Measurements from ENCODE around the gene RHOA. TPM values are rescaled to one million over a fixed set of nuclear protein-coding genes. Genes with fewer than 3 reads are reported as not detected.
A peak's percentile ranks its signal among the peaks of the same experiment; 100 is the strongest.

RHOA gene
- polyA plus RNA-seq (ENCODE audit: insufficient read length in 3 of 3): 100 to 1,000 TPM; 499 to 570 (median 506) TPM

DNA sequence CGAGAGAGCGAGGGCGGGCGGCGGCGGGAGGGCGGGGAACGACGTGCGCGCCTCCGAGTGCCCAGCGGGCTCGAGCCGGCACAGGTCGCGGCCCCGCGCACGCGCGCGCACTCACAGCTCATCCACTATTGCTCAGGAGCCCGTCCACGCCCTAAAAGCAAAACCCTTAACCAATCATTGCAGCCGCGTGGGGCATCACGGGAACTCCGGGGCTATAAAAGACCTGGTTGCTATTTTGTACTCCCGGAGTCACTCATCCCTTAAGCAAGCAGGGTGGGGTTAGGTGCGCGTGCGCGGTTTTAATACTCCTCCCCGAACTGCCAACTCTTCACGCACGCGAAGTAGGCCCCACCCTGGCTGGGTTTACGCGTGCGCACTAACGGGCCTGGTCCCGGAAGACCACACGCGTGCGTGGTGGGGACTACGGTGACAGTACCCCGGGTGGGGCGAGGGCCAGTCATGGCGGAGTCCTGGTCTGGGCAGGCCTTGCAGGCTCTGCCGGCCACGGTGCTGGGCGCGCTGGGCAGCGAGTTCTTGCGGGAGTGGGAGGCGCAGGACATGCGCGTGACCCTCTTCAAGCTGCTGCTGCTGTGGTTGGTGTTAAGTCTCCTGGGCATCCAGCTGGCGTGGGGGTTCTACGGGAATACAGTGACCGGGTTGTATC lies at the start of gene RHOA, which contains the start of gene TCTA:
RHOA (minus strand) TSS at position 9 of the 664 bp plus-strand sequence. CDS start 36,387 bp downstream, outside the sequence.
TCTA (plus strand) TSS at position 456 of the 664 bp plus-strand sequence; CDS start at position 460, 4 bp downstream.
- DNase-seq (ENCODE audit: low read depth in 3 of 3, low spot score in 2 of 3): peak; percentile 98 to 99 (median 98)

DNA sequence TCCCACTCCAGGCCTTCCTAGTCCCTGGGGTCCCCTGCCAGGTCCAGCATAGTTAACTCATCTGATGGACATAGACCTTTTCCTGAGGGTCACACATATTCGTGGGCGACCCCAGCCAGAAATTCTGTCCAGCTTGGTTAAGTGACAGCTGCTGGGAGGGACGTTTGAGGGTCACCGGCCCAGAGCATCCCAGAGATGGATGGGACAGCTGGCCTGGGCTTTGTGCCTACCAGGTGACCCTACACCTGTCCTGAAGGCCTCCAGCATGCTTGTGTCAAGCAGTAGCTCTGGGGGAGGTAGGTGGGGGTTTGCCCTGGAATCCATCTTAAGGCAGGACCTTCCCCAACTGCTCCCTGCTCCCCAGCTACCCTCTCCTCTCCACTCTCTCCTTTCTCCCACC lies 49.2 kb upstream of the RHOA start:
- DNase-seq (ENCODE audit: low read depth in 3 of 3, low spot score in 2 of 3): no peak

DNA sequence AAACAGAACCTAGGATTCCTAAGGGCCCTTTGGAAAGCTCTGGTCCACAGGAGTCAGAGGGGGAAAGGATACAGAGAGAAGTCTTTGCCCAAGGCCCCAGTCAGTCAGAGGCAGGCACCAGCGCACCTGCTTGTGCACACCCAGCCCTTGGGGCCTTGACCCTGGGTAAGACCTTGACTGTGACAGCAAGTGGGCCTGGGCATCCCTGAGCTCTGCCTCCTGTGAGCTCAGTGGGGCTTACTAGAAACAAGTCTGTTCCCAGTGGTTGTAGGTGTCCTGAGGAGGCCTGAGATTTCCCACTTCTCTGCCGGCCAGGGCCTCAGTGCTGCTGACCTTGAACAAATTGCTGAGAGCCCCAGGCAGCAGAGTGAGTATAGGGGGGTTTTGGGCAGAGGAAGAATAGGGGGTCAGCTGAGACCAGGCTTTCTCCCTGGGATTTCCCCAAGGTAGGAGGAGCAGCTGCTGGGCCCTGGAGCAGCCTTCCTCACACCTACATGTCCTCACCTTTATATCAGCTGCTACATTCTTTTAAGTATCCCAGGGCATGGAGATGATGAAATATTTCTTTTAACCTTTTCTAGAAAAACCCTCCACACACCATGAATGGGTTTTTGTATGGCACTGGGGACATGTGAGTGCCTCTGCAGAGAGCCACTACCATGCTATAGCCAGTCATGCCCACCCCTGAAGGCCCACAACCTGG lies 48.6 kb upstream of the RHOA start:
- DNase-seq (ENCODE audit: low read depth in 3 of 3, low spot score in 2 of 3): no peak

DNA sequence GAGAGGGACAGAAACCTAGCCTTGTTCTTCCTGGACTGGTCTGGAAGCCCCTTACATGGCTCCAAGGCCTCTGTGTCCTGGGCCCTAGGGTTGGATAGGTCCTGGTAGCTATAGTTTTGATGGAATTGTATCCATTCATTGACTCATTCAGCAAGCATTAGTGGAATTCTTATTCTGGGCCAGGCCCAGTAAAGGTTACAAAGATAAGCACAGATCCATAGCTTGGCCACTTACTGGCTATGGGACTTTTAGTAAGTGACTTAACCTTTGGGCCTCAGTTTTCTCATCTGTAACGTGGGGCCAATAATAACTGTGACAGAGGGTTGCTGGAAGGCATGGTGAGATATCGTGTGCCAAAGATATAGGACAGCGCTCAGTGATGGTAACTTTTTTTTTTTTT lies 44.7 kb upstream of the RHOA start:
- no peak for DNase-seq (ENCODE audit: low read depth in 3 of 3, low spot score in 2 of 3)

DNA sequence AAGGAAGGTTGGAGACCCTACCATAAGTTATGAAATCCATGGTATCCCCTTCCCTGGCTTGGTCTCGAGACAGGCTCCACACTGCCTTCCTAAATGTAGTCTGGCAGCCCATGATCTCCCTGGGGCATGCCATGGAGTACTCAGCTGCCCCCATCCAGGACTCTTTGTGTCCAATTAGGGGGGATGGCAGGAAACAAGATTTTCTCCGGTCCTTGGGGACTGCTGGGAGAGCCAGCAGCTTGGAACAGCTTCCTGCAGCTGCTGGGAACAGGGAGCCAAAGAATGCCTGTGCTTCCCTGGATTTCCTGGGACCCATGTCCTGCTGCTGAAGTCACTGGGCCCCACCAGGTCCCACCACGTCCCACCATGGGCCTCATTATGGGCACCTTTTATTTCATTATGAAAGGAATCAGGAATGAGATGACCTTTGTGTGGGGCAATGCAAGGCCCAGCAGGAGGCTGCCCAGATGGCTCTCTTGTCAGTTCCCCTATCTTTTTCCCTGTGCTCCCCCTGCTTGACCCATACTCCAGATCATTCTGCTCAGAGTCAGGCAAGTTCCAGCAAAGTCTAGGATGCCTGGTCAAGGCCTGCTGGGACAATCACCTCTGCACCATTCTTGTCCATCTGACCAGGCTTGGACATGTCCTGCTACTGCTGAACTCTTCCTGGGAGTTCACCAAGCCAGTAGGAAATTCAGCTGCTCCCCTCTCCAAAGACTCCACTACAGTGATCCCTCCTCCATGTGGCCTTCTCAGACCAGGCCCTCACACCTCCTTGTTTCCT lies 43.3 kb upstream of the RHOA start:
- DNase-seq (ENCODE audit: low read depth in 3 of 3, low spot score in 2 of 3): no peak

DNA sequence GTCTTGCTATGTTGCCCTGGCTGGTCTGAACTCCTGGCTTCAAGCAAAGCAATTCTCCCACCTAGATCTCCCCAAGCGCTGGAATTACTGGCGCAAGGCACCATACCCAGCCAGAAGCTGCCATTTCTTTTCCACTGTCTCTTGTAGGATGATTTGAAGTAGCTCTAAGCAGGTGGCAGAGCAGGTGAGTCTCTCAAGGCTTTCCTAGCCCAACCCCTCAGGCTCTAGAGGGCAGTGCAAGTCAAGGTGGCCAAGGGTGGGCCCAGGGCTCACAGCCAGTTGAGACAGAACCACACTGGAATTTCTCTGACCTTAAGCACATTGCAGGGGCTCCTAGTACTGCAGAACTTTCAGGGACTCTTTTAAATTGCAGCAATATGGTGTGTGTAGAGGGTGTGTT lies 42.7 kb upstream of the RHOA start:
- DNase-seq (ENCODE audit: low read depth in 3 of 3, low spot score in 2 of 3): no peak

DNA sequence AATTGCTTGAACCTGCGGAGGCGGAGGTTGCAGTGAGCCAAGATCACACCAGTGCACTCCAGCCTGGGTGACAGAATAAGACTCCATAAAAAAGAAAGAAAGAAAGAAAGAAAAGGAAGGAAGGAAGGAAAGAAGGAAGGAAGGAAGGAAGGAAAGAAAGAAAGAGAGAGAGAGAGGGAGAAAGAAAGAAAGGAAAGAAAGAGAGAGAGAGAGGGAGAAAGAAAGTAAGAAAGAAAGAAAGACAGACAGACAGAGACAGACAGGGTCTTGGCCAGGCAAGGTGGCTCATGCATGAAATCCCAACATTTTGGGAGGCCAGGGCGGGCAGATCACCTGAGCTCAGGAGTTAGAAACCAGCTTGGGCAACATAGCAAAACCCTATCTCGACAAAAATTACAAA lies 41.8 kb upstream of the RHOA start:
- no peak for DNase-seq (ENCODE audit: low read depth in 3 of 3, low spot score in 2 of 3)

DNA sequence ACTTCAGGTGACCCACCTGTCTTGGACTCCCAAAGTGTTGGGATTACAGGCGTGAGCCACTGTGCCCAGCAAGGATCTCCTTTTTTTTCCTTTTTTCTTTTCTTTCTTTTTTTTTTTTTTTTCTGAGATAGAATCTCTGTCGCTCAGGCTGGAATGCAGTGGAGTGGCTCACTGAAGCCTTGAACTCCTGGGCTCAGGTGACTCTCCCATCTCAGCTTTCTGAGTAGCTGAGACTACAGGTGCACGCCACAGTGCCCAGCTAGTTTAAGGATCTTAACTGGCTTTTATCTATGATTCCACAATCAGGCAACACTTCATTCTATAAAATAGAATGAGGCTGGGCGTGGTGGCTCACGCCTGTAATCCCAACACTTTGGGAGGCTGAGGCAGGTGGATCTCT lies 33.6 kb upstream of the RHOA start:
- no peak for DNase-seq (ENCODE audit: low read depth in 3 of 3, low spot score in 2 of 3)

DNA sequence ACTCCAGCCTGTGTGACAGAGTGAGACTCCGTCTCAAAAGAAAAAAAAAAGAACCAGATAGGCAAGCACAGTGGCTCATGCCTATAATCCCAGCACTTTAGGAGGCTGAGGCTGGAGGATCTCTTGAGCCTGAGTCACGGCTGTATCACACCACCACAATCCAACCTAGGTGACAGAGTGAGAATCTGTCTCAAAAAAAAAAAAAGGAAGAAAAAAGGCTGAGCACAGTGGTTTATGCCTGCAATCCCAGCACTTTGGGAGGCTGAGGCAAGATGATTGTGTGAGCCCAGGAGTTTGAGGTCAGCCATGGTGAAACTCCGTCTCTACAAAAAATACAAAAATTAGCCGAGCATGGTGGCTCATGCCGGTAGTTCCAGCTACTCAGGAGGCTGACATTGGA lies 23.0 kb upstream of the RHOA start:
- no peak for DNase-seq (ENCODE audit: low read depth in 3 of 3, low spot score in 2 of 3)

DNA sequence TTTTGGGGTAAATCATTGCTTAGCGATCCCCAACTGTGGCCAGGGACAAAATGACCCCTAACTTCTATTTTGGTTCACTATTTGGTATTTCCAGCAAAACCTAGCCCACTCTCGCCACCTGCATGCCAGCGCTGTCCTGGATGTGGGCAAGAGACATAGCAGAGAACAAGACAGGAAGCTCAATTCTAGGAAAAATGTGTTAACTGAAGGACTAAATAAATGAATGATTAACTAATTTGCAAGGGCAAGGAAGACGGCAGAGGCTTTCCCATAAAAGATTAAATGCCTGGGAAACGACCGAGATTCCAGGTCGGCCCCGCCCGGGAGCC lies 16.9 kb upstream of the RHOA start:
- no peak for DNase-seq (ENCODE audit: low read depth in 3 of 3, low spot score in 2 of 3)

DNA sequence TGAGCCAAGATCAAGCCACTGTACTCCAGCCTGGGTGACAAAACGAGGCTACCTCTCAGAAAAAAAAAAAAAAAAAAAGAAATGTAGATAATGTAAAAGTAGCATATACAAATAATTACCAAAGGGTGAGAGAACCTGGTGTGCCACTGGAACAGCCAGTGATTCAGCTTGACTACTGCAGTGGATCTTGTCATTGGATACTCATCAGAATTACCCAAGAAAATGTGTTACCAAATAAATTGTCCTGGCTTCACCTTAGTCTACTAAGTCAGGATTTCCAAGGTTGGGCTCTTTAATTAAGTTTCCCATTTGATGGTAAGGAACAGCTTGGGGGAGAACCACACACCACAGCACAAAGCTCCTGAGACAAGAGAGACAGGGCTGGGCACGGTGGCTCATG lies 15.8 kb upstream of the RHOA start:
- DNase-seq (ENCODE audit: low read depth in 3 of 3, low spot score in 2 of 3): no peak

DNA sequence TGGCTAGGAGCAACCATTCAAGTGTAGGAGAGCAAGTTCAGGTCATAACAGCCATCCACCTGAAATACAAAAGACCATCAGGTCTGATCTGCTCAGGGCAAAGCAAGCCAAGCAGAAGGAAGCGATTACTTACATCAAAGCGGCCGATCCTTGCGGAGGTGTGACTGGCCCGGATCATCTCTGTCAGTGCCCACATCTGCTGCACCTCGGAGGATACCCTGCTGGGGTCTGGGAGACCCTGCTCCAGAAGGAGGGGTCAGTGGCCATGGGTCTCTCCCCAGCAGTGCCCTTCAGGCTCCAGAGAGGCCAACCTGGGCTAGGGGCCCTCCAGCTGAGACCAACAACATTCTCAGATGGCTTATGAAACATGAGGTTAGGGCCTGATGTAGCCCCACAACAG lies 13.0 kb upstream of the RHOA start:
- DNase-seq (ENCODE audit: low read depth in 3 of 3, low spot score in 2 of 3): no peak

DNA sequence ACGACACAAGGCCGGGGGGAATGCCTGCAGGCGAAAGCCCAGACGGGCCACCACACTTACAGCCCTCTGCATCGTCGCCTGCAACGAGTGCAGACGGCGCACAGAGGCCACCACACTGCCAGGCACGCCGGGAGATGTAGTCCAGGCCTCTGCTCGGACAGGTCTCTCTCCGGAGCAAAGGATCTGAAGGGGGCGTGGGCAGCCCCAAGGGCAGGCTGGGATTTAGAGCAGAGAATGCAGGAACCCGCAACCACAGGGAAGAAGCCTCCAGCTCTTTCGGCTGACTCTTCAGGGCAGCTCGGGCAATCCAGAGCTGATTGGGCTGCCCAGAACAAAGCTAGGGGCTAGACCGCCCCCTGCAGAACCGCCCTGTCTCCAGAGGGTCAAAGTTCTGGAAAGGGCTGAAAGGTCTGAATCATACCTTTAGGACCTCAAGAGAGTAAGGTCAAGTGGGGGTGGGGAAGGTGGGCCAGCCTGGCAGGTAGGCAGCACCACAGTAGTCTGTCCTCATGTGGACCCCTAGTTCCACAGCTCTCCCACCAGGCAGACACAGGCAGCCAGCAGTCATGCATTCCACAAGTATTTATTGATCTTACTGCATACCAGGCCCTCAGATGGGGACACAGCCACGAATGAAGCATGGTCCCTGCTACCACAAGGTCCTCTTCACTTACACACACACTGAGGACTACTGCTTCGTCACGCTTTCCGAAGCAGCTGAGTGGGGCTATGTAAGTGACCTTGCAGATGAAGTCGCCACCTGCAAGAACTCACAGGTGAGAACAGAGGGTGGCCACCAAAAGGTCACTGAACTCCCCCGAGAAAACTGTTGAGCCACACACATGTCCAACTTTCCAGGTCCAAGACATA lies 10.8 kb upstream of the RHOA start, which contains the start of gene AMT:
AMT (minus strand) TSS at position 95 of the 870 bp plus-strand sequence; CDS start at position 72, 23 bp downstream.
- DNase-seq (ENCODE audit: low read depth in 3 of 3, low spot score in 2 of 3): peak in 1 of 3 donors; percentile 64

DNA sequence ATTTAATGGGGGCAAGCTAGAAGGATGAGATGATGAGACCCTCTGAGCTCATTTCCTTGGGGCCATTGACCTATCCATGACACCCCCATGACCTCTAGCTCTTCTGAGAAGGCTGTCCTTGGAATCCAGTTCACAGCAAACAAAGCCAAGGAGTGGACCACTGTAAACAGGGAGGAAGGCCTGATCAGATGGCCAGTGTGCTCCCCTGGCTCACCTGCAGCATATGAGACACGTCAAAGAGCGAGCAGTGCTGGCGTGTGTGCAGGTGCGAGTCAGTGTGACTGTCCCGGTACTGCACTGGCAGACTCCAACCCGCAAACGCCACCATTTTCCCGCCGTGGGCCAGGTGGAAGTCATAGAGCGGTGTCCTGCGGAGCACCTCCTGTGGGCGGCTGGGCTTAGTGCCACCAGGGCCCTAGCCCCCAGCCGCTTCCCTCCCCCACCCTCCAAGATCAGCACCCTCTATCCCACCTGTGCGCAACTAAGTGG lies 10.2 kb upstream of the RHOA start:
- DNase-seq (ENCODE audit: low read depth in 3 of 3, low spot score in 2 of 3): no peak

DNA sequence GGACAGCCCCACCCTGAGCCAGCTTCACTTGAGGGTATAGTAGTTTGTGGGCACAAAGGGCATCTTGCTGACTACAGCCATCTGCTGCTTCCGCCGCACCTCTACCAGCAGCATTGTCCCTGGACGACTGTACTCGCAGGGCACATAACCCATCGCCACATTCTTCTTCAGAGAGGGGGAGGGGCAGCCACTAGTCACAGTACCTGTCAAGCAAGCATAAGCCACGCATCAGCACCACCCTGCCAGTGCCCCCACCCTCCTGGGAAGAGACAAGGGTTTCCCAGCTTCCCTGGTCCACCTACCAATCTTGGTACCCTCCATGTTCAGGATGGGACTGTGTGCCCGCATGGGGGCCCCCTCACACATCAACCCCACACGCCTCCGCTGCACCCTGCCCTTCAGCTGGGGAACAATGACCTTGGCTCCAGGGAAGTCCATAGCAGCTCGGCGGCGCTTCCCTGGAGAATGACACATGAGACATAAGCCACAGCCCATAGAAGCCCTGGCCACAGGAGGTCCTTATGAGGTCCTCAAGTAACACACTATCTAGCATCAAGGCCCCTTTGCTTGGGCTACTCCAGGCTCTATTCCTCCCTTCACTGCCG lies 5.8 kb upstream of the RHOA start:
- DNase-seq (ENCODE audit: low read depth in 3 of 3, low spot score in 2 of 3): no peak

DNA sequence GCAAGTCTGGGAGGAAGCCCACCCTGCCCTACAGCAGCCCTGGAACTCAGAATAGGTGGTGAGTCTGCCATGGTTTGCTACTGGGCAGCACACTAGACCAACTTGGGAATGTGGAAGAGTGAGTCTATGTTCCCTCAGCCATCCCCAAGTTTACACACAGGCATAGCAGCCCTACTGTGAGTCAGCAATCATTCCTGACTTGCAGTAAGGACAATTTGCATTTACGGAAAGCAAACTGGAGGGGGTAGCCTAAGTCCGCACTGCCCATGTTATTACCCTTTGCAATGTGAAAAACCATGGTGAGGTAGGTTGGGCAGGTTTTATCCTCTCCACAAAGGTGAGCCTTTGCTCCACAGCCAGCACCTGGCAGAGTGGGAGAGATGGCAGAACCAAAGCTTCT lies 5.1 kb upstream of the RHOA start:
- no peak for DNase-seq (ENCODE audit: low read depth in 3 of 3, low spot score in 2 of 3)

DNA sequence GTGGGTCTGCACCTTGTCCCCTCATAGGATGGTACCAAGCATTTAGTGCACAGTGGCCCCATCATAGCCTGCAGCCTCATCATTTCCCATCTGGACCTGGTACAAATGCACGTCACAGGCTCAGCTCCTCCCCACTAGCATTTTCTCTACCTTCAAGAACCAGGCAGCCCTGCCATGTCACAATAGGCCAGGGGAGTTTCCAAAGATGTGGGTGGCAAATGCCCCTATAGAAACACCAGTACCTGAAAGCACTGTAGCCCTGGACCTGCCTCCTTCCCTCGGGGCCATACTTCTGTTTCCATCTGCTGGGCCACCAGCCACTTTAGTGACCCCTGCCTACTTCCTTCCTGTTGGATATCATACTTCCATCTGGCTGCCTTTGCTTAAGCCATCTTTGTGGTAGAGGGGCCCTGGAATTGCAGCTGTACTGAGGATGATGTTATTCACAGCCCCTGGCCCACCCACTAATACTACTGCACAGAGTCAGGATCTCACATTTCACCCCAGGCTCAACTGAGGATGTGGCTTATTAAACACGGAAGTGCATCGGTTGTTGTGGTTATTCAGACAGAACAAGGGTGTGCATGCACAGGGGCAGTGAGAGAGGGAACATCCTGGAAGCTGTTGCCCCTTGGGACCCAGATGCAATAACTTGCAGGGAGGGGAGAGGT lies 4.3 kb upstream of the RHOA start:
- no peak for DNase-seq (ENCODE audit: low read depth in 3 of 3, low spot score in 2 of 3)

DNA sequence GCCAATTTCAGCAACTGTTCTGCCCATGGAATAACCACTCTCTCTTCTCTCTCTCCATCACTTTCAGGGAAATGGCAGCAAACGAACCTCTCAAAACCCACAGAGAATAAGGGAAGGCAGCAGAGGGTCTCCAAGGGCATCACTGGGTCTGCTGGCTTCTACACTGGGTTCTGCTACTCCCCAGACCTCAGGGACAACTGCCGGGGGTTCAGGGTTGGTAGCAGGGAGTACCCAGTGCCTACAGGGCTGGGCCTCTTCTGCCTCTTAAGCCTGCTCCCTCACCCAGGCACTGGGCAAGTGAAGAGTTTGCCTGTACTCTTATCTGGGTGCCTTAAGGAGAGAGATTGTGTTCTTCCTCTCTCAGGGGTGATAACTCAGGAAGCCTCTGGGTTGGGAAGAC lies 3.0 kb upstream of the RHOA start:
- no peak for DNase-seq (ENCODE audit: low read depth in 3 of 3, low spot score in 2 of 3)

DNA sequence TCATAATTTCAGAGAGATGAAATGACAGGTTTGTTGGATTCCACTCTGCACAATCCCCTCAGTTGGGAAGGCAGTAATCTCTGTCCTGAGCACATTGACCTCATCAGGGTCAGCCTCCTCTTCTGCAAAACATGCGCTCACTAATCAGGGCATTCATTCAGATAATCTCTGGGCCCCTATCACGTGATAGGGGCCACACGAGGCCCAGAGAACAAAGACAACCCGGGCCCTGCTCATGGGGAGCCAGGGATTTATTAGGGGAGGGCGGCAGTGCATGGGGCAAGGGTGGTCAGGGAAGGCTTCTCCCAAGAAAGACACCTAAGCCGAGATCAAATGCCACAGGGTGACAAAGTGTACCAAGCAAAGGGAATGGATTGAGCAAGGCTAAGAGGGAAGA lies 1.6 kb upstream of the RHOA start:
- no peak for DNase-seq (ENCODE audit: low read depth in 3 of 3, low spot score in 2 of 3)

All from right renal cortex interstitium (tissue), 3 donors.